22Rv1 (cell line): ENCODE data around the gene CCDC38.

Experiments
- H3K27ac ChIP-seq: fragments of 450-650 bp; 2 replicates; pipeline ENCODE4 v1.5.1; 2017
- CTCF ChIP-seq: fragments of 450-650 bp; IDR thresholded peaks from 2 replicates; pipeline ENCODE4 v1.5.1; 2017; ENCODE audit warnings: mild to moderate bottlenecking
- ZFX ChIP-seq: fragments of 450-650 bp; IDR thresholded peaks from 2 replicates; pipeline ENCODE4 v1.6.1; 2017; ENCODE audit warnings: antibody characterized with exemption, borderline replicate concordance

CCDC38 gene

GRCh38 chr12:95942524-95943329 lies at the start of gene CCDC38:
Gene CCDC38 (minus strand): TSS chr12:95942614. CDS start chr12:95936509, 6,105 bp downstream.
- no peak for TF ChIP-seq ZFX
- TF ChIP-seq CTCF: no peak
- H3K27ac ChIP-seq: no peak within 1 kb of the TSS

GRCh38 chr12:95990136-95990535 lies 47.7 kb upstream of the CCDC38 start:
- TF ChIP-seq ZFX (no peak), CTCF (no peak)
- H3K27ac ChIP-seq: no peak overlapping the region

- no peak overlapping the region for H3K27ac ChIP-seq
- no peak for TF ChIP-seq ZFX
- TF ChIP-seq CTCF: no peak
Measured at GRCh38 chr12:95989504-95990123, 47.2 kb upstream of the CCDC38 start.

GRCh38 chr12:95988506-95989275 lies 46.3 kb upstream of the CCDC38 start:
- TF ChIP-seq ZFX: no peak
- no peak for TF ChIP-seq CTCF
- H3K27ac ChIP-seq: no peak overlapping the region

GRCh38 chr12:95986635-95987570 lies 44.5 kb upstream of the CCDC38 start:
- no peak for TF ChIP-seq CTCF
- no peak for TF ChIP-seq ZFX
- H3K27ac ChIP-seq: no peak overlapping the region

GRCh38 chr12:95984682-95985081 lies 42.3 kb upstream of the CCDC38 start:
- H3K27ac ChIP-seq: no peak overlapping the region
- no peak for TF ChIP-seq CTCF
- TF ChIP-seq ZFX: no peak
